ENCODE results near the gene FMNL2. TPM values are rescaled to one million over a fixed set of nuclear protein-coding genes. Genes with fewer than 3 reads are reported as not detected.

FMNL2 gene
- total RNA-seq, 3 donors from 2014 or later: 0.63 to 3.2 (median 1.4) TPM

GRCh38 chr2:152548996-152549395 is 214.0 kb downstream of the FMNL2 start:
- DNase-seq (no peak), ATAC-seq (no peak)
- Mint-ChIP-seq H3K36me3 (ENCODE audit: insufficient read depth) (no peaks in the 10 kb centered on the region), H3K9me3 (no peaks in the 10 kb centered on the region), H3K4me1 (ENCODE audit: low read depth) (no peaks in the 10 kb centered on the region), H3K27me3 (ENCODE audit: low read depth) (peaks cover 5% of the 10 kb centered on the region), H3K4me3 (no peak overlapping the region)

DNA sequence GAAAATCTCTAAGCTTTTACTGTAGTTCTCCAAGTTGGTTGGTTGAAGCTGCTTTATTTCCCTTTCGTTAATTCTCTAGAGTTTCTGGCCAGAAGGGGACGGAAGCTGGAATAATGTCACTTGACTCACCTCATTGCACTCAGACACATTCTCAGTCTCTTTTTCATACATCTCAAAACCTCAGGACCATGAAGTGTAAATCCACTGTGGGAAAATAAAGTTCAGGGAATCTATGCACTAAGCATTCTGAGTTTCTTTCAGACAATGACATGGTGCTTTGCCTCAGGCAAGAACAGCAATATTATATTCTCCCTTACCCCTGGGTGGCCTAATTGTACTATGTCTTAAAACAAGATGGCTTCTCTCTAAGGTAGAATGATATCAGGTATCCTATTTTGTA is 214.4 kb downstream of the FMNL2 start:
- DNase-seq (no peak), ATAC-seq (no peak)
- Mint-ChIP-seq H3K4me3 (no peak overlapping the region), H3K4me1 (ENCODE audit: low read depth) (no peaks in the 10 kb centered on the region), H3K27me3 (ENCODE audit: low read depth) (peaks cover 5% of the 10 kb centered on the region), H3K36me3 (ENCODE audit: insufficient read depth) (no peaks in the 10 kb centered on the region), H3K9me3 (no peaks in the 10 kb centered on the region)

GRCh38 chr2:152550386-152550785 is 215.4 kb downstream of the FMNL2 start:
- no peak for ATAC-seq
- Mint-ChIP-seq H3K4me3 (no peak overlapping the region), H3K36me3 (ENCODE audit: insufficient read depth) (no peaks in the 10 kb centered on the region)

GRCh38 chr2:152552888-152553287 is 217.9 kb downstream of the FMNL2 start:
- ATAC-seq: no peak

More at GRCh38 chr2:152550386-152550785, 215.4 kb downstream of the FMNL2 start:
- H3K9me3 Mint-ChIP-seq: no peaks in the 10 kb centered on the region
- peaks cover 5% of the 10 kb centered on the region for H3K27me3 Mint-ChIP-seq (ENCODE audit: low read depth)
- no peak for DNase-seq
- H3K4me1 Mint-ChIP-seq (ENCODE audit: low read depth): no peaks in the 10 kb centered on the region

GRCh38 chr2:152553518-152553917 is 218.5 kb downstream of the FMNL2 start:
- H3K27me3 Mint-ChIP-seq (ENCODE audit: low read depth): peaks cover 5% of the 10 kb centered on the region
- no peaks in the 10 kb centered on the region for H3K9me3 Mint-ChIP-seq

More at GRCh38 chr2:152552888-152553287, 217.9 kb downstream of the FMNL2 start:
- DNase-seq: no peak
- Mint-ChIP-seq H3K27me3 (ENCODE audit: low read depth) (peaks cover 5% of the 10 kb centered on the region), H3K36me3 (ENCODE audit: insufficient read depth) (no peaks in the 10 kb centered on the region), H3K9me3 (no peaks in the 10 kb centered on the region), H3K4me3 (no peak overlapping the region), H3K4me1 (ENCODE audit: low read depth) (no peaks in the 10 kb centered on the region)

GRCh38 chr2:152555048-152555447 is 220.1 kb downstream of the FMNL2 start:
- DNase-seq (no peak), ATAC-seq (no peak)
- Mint-ChIP-seq H3K27me3 (ENCODE audit: low read depth) (peaks cover 5% of the 10 kb centered on the region), H3K36me3 (ENCODE audit: insufficient read depth) (no peaks in the 10 kb centered on the region), H3K4me3 (no peak overlapping the region), H3K4me1 (ENCODE audit: low read depth) (no peaks in the 10 kb centered on the region), H3K9me3 (no peaks in the 10 kb centered on the region)

More at GRCh38 chr2:152553518-152553917, 218.5 kb downstream of the FMNL2 start:
- no peaks in the 10 kb centered on the region for H3K36me3 Mint-ChIP-seq (ENCODE audit: insufficient read depth)
- ATAC-seq: no peak
- H3K4me3 Mint-ChIP-seq: no peak overlapping the region
- DNase-seq: no peak
- H3K4me1 Mint-ChIP-seq (ENCODE audit: low read depth): no peaks in the 10 kb centered on the region

DNA sequence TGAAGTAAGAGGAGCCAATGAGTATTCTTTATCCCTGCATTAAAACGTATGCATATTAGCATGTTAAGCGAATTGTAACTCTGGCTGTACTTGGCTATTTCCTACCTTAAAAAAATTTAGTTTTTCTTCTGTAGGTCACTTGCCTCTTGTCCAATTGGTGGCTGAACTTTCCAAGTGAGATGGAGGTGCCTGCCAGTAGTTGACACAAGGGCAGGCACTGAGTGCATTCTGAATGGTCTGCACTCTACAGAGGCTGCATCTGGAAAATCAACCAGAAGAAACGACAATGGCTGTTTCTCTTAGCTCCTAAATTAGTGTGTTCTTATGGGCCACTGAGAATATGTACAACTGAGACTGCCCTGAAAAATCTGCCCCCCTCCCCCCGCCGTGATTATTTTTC is 221.5 kb downstream of the FMNL2 start:
- no peak overlapping the region for H3K4me3 Mint-ChIP-seq

DNA sequence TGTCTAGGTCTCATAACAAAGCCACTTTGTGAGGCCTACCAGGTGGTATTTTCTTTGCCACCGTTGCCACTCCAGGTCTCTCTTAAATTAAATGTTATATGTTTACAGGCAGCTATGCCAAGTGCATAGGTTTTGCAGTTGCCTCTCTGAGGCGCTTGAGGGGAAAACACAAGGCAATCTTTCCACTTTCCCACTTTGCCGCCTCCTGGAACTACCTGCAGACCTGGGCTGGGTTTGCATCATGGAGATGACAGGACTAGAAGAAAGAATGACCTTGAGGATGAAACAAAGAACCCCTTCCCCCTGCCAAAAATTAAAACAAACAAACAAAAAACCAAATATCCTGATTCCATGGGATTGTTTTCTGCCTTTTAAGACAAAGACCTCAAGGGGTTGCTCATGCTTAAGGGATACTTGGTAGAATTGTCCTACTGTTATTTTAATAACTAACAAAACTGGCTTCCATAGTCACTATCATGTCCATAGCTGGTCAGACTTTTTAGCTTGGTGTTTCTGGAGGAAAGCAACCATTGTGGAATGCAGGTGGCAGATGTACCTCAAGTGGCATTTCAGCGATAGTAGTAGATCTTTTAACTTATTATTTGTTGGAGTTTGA is 222.4 kb downstream of the FMNL2 start:
- no peaks in the 10 kb centered on the region for H3K36me3 Mint-ChIP-seq (ENCODE audit: insufficient read depth)
- DNase-seq (no peak), ATAC-seq (no peak)
- H3K4me1 Mint-ChIP-seq (ENCODE audit: low read depth): no peaks in the 10 kb centered on the region
- H3K4me3 Mint-ChIP-seq: no peak overlapping the region
- H3K27me3 Mint-ChIP-seq (ENCODE audit: low read depth): peaks cover 8% of the 10 kb centered on the region
- no peaks in the 10 kb centered on the region for H3K9me3 Mint-ChIP-seq

More for the DNA sequence above, 221.5 kb downstream of the FMNL2 start:
- no peaks in the 10 kb centered on the region for H3K36me3 Mint-ChIP-seq (ENCODE audit: insufficient read depth)
- no peaks in the 10 kb centered on the region for H3K4me1 Mint-ChIP-seq (ENCODE audit: low read depth)
- ATAC-seq (no peak), DNase-seq (no peak)
- peaks cover 5% of the 10 kb centered on the region for H3K27me3 Mint-ChIP-seq (ENCODE audit: low read depth)
- no peaks in the 10 kb centered on the region for H3K9me3 Mint-ChIP-seq

- no peaks in the 10 kb centered on the region for H3K4me1 Mint-ChIP-seq (ENCODE audit: low read depth)
- no peaks in the 10 kb centered on the region for H3K36me3 Mint-ChIP-seq (ENCODE audit: insufficient read depth)
- H3K4me3 Mint-ChIP-seq: no peak overlapping the region
- no peak for ATAC-seq
- no peak for DNase-seq
- no peaks in the 10 kb centered on the region for H3K9me3 Mint-ChIP-seq
- H3K27me3 Mint-ChIP-seq (ENCODE audit: low read depth): peaks cover 9% of the 10 kb centered on the region
These were observed 223.4 kb downstream of the FMNL2 start for GRCh38 chr2:152558158-152558984.

DNA sequence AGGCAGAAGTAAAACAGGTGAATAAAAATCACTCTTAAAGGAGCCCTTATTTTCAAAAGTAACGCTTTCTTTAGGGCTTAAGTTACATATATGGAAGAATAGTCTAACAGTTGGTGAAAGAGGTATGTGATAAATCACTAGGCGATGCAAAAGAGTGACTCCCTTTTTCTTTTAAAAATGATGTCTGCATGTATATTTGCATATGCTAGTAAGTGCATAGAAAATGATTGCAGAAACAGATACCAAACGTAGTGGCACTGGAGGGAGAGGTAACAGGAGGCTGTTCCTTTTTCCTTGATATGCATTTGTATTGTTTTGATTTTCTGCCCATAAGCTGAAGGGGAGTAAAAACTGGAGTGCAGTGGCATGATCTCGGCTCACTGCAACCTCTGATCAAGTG is 224.0 kb downstream of the FMNL2 start:
- H3K4me3 Mint-ChIP-seq: no peak overlapping the region
- peaks cover 7% of the 10 kb centered on the region for H3K27me3 Mint-ChIP-seq (ENCODE audit: low read depth)
- H3K4me1 Mint-ChIP-seq (ENCODE audit: low read depth): no peaks in the 10 kb centered on the region
- no peak for ATAC-seq
- no peaks in the 10 kb centered on the region for H3K9me3 Mint-ChIP-seq
- H3K36me3 Mint-ChIP-seq (ENCODE audit: insufficient read depth): no peaks in the 10 kb centered on the region
- no peak for DNase-seq

DNA sequence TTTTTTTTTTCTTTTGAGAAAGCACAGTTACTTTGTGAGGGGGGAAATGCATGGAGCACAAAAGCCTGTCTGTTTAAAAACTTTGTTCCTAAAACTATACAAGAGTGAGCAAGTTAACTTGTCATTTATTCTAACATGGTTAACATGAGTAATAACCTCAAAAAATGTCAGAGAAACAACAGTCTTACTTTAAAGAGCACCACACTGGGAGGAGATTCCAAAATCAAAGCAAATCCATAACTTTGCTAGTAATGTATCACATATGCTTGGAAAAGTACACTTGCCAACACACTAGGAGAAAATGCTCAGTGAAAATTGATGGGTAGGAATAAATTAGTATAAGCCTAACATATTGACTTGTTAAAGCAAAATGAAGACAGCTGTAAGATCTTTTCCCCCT is 225.2 kb downstream of the FMNL2 start:
- Mint-ChIP-seq H3K4me1 (ENCODE audit: low read depth) (peaks cover 2% of the 10 kb centered on the region), H3K36me3 (ENCODE audit: insufficient read depth) (no peaks in the 10 kb centered on the region), H3K4me3 (no peak overlapping the region), H3K27me3 (ENCODE audit: low read depth) (peaks cover 11% of the 10 kb centered on the region), H3K9me3 (no peaks in the 10 kb centered on the region)
- DNase-seq (no peak), ATAC-seq (no peak)

DNA sequence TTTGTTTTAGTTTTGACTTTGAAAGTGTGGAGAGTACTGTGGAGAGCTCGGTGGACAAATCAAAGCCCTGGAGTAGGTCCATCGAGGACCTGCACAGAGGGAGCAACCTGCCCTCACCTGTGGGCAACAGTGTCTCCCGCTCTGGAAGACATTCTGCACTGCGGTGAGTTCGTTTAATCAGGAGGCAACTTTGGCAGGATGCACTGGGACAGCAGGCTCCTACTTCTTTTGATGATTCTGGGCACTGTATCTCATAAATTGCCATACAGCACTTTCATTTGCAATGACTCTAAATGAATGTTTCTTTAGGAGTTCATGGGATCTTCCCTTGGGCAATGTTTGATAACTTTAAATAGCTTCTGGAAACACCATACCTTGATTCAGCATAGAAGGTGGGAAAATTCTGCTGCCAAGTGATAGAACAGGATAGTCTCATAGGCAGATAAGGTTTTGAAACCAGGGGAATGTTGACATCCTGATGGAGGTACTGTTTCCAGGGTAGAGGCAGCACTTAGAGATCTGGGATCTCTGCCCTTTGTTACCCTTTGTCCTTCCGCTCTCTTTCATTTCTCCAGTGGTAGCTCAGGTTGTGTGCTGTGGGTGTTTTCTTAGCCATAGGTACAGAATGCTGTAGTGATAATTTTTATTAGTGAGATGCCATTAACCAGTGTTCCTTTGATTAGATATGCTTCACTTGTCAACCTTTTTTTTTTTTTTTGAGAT is 226.1 kb downstream of the FMNL2 start:
- H3K27me3 Mint-ChIP-seq (ENCODE audit: low read depth): peaks cover 15% of the 10 kb centered on the region
- H3K4me1 Mint-ChIP-seq (ENCODE audit: low read depth): peaks cover 4% of the 10 kb centered on the region
- DNase-seq: no peak
- no peaks in the 10 kb centered on the region for H3K36me3 Mint-ChIP-seq (ENCODE audit: insufficient read depth)
- H3K9me3 Mint-ChIP-seq: no peaks in the 10 kb centered on the region
- H3K4me3 Mint-ChIP-seq: no peak overlapping the region
- no peak for ATAC-seq

DNA sequence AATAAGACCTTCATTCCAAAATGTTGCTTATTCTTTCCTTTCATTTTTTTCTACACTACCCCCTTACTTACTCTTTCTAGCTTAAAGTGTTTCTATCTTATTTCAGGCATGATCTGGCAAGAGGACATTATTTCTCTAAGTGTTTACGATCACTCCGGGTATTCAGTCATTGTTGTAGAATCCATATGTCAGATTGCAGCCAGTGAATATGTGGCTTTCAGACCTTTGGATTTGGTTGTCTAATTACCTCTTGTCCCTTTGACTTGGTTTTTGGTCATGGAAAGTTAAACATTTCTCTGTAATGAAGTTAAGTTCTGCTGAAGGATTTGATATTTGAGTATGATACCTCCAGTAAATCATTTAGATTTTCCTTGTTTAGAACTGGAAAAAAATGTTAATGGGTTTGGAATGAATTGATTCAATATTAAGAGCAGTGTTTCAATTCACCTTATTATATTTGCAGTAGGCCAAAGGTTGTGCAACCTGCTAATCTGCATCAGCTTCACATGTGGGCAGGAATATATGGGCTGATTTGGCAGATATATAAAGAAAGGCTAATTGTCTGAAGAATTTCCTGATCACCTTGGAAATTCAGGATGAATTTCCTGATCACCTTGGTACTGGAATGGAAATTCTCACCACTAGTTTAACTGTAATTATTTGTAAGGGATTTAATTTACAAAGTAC is 227.4 kb downstream of the FMNL2 start:
- Mint-ChIP-seq H3K27me3 (ENCODE audit: low read depth) (peaks cover 16% of the 10 kb centered on the region), H3K4me3 (no peak overlapping the region), H3K36me3 (ENCODE audit: insufficient read depth) (no peaks in the 10 kb centered on the region), H3K4me1 (ENCODE audit: low read depth) (peaks cover 4% of the 10 kb centered on the region), H3K9me3 (no peaks in the 10 kb centered on the region)
- DNase-seq: no peak
- ATAC-seq: no peak

GRCh38 chr2:152563764-152564163 is 228.8 kb downstream of the FMNL2 start:
- H3K36me3 Mint-ChIP-seq (ENCODE audit: insufficient read depth): no peaks in the 10 kb centered on the region
- H3K27me3 Mint-ChIP-seq (ENCODE audit: low read depth): peaks cover 16% of the 10 kb centered on the region
- peaks cover 4% of the 10 kb centered on the region for H3K4me1 Mint-ChIP-seq (ENCODE audit: low read depth)
- H3K9me3 Mint-ChIP-seq: no peaks in the 10 kb centered on the region
- ATAC-seq (no peak), DNase-seq (no peak)
- no peak overlapping the region for H3K4me3 Mint-ChIP-seq
